ENCODE measurements around the gene PDCD7.

DNA sequence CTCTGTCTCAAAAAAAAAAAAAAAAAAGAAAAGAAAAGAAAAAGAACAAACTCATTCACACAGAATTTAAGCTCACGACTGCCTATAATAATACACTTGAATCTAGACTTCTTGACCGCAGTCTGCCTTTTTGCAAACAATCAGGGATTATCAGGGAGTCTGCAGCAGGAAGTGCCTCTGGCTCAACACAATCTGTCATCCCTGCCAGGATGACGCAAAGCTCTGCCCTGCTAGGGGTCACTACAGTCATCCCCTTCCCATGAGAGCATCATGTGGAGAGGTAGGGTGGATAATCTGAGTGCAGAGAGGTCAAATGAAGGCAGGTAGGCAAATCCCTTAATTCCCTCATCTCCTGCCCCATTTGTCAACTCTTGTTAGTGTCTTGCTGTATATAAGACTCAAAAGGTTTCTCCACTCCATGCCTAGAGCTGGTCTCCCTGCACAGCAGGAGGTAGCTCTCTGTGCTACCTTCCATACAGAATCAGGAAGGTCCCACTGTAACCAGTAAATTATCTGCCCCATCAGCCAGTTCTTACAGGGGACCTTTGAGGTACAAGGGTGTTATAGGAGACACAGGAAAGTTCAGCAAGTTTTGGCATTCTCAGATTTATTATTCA is 22.8 kb downstream of the PDCD7 start:
- TF ChIP-seq POLR2A (IDR thresholded peaks at IDR 0.05), result no peak
- TF ChIP-seq, protein P1, sequence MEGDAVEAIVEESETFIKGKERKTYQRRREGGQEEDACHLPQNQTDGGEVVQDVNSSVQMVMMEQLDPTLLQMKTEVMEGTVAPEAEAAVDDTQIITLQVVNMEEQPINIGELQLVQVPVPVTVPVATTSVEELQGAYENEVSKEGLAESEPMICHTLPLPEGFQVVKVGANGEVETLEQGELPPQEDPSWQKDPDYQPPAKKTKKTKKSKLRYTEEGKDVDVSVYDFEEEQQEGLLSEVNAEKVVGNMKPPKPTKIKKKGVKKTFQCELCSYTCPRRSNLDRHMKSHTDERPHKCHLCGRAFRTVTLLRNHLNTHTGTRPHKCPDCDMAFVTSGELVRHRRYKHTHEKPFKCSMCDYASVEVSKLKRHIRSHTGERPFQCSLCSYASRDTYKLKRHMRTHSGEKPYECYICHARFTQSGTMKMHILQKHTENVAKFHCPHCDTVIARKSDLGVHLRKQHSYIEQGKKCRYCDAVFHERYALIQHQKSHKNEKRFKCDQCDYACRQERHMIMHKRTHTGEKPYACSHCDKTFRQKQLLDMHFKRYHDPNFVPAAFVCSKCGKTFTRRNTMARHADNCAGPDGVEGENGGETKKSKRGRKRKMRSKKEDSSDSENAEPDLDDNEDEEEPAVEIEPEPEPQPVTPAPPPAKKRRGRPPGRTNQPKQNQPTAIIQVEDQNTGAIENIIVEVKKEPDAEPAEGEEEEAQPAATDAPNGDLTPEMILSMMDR (IDR thresholded peaks at IDR 0.05), result no peak

Measured in testis (tissue), 2 donors.